ENCODE measurements around the gene RAB27B.
"Not testable (repeated sequence)": the region's sequence is repeated elsewhere in the genome, so short reads cannot be mapped to it uniquely, and the experiment has no call there.

Gene RAB27B

DNA sequence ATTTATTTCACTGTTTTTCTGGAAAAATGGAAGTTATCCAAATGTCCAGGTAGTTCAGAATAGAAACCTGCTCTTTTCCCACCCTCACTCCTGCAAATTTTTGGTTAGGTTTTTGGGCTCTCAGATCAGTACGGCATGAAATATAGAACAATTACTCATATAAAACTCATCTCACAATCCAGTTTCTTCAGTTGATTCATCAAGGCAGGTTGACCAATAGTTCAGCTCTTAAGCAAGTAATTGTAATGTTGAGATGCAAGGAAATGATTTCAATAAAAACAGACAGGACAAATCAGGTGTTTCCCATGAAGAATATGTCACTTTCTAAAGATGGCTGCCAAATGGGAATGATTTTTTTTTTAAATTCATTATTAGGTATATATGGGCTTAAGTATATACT lies 2.0 kb downstream of the RAB27B start:
- Mint-ChIP-seq H3K4me1 (ENCODE audit: low read depth) (peaks cover 14% of the 10 kb centered on the region), H3K27ac (no peak overlapping the region), H3K9me3 (ENCODE audit: low read depth) (no peaks in the 10 kb centered on the region), H3K4me3 (no peak overlapping the region), H3K27me3 (peaks cover 28% of the 10 kb centered on the region), H3K36me3 (peaks cover 2% of the 10 kb centered on the region)

DNA sequence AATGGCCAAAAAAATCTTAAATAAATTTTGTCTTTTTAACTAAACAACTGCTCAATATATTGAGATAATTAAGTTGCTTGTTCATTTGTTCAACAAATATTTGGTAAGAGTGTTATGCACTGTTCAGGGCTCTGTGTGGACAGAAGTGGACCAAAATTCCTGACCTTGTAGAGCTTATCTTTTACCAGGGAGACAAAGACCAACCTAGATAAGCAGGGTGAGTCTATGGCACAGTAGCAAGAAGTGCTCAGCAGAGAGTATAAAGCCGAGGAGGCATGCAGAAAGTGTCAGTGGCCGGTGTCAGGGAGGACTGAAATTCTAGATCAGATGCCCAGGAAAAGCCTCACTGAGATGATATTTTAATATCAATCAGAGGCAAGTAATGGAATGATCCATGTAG lies 2.6 kb downstream of the RAB27B start:
- Mint-ChIP-seq H3K4me3 (no peak overlapping the region), H3K27me3 (peaks cover 27% of the 10 kb centered on the region), H3K9me3 (ENCODE audit: low read depth) (no peaks in the 10 kb centered on the region), H3K27ac (no peak overlapping the region), H3K4me1 (ENCODE audit: low read depth) (peaks cover 17% of the 10 kb centered on the region), H3K36me3 (peaks cover 2% of the 10 kb centered on the region)

DNA sequence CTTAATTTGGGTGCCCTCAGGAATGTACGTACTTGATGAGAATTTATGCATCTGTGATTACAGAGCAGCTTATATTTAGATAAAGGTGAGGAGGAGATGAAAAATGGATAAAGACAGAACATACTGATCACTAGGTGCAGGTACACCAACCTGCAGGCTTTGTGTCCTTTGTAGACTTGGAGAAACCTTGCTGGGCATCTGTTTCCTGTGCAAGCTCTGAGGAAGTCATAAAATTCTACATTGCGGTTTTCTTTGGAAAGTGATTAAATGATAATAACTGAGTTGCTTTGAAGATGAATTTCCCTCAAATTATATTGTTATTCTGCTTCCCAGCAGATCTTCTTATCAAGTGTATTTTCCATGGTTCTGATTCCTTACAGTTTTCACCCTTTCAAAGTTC lies 7.7 kb downstream of the RAB27B start:
- peaks cover 7% of the 10 kb centered on the region for H3K4me1 Mint-ChIP-seq (ENCODE audit: low read depth)
- no peak overlapping the region for H3K4me3 Mint-ChIP-seq
- H3K27ac Mint-ChIP-seq = no peak overlapping the region

DNA sequence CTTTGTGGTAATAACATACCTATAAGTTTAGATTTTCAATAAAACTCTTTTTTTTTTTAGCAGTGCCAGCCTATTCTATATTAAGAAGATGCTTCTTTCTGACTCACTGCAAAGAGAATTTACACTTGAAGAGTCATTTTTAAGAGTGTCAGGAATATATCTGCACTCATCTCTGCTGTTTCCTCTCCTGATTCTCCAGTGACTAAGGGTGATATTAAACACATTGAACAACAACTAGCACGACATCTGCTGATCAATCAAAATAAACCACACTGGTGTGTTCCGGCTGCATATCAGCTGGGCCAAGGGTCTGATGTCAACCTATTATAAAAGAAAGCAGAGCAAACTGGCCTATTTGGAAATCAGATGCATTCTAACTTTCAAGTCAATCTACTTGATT lies 15.0 kb downstream of the RAB27B start:
- no peaks in the 10 kb centered on the region for H3K9me3 Mint-ChIP-seq (ENCODE audit: low read depth)
- no peaks in the 10 kb centered on the region for H3K36me3 Mint-ChIP-seq
- no peaks in the 10 kb centered on the region for H3K4me1 Mint-ChIP-seq (ENCODE audit: low read depth)
- H3K4me3 Mint-ChIP-seq = no peak overlapping the region
- peaks cover 1% of the 10 kb centered on the region for H3K27me3 Mint-ChIP-seq
- no peak overlapping the region for H3K27ac Mint-ChIP-seq

More for the DNA sequence above, 7.7 kb downstream of the RAB27B start:
- Mint-ChIP-seq H3K27me3 (peaks cover 11% of the 10 kb centered on the region), H3K9me3 (ENCODE audit: low read depth) (no peaks in the 10 kb centered on the region), H3K36me3 (peaks cover 2% of the 10 kb centered on the region)

DNA sequence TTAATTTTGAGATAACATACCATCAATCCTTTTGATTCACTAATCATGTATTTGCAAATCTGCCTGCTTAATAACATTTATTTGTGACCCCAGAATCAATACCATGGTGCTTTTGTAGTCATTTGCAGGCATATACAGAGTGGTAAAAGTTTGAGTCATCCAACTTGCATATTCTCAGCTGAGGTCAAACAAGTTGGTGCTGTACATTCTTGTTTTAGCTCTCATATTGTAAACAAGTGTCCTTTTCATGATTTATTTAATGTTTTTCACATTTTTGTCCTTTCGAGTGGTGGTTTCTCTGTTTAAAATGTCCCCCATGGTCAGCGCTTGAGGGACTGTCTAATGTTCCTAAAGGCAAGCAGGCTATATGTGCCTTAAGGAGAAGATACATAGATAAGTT lies 17.5 kb downstream of the RAB27B start:
- Mint-ChIP-seq H3K9me3 (ENCODE audit: low read depth) (no peaks in the 10 kb centered on the region), H3K4me1 (ENCODE audit: low read depth) (no peaks in the 10 kb centered on the region), H3K27ac (no peak overlapping the region), H3K36me3 (no peaks in the 10 kb centered on the region), H3K27me3 (peaks cover 1% of the 10 kb centered on the region), H3K4me3 (no peak overlapping the region)

DNA sequence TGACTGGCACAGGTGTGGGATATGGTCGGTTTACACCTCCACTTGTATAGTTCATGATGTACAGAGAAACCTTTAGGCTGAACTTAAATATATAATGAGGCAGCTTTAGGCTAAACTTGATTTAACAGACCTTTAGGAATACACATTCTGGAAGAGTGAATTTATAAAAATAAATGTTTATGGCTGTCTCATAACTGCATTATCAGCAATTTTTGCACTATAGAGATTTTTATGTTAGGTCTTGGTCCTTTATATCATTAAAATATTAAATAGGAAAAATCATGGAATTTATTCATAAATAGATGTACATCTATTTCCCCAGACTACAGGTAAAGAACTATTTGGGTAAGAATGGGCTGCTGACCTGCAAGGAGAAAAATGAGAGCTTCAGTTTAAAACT lies 19.8 kb downstream of the RAB27B start:
- peaks cover 5% of the 10 kb centered on the region for H3K4me1 Mint-ChIP-seq (ENCODE audit: low read depth)
- H3K36me3 Mint-ChIP-seq = no peaks in the 10 kb centered on the region
- H3K4me3 Mint-ChIP-seq = no peak overlapping the region
- H3K27me3 Mint-ChIP-seq = peaks cover 1% of the 10 kb centered on the region
- H3K9me3 Mint-ChIP-seq (ENCODE audit: low read depth) = no peaks in the 10 kb centered on the region
- no peak overlapping the region for H3K27ac Mint-ChIP-seq

DNA sequence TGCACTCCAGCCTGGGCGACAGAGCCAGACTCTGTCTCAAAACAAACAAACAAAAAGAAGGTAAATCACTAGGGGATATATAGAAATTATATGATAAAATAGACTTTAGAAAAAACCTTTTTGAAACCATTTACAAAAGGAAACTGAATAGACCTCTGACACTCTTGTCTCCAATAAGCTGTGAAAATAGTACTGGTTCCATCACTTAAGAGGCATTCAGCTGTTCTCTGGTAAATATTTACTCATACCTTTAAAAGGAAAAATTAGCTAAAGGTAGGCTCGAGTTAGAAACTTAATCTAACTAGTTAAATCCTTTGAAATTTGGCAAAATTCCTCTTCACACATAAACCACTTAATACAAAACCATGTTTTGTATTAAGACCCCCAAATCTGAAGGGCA lies 21.4 kb downstream of the RAB27B start:
- no peaks in the 10 kb centered on the region for H3K9me3 Mint-ChIP-seq (ENCODE audit: low read depth)
- no peak overlapping the region for H3K27ac Mint-ChIP-seq
- no peaks in the 10 kb centered on the region for H3K36me3 Mint-ChIP-seq
- H3K27me3 Mint-ChIP-seq = no peaks in the 10 kb centered on the region
- no peak overlapping the region for H3K4me3 Mint-ChIP-seq
- H3K4me1 Mint-ChIP-seq (ENCODE audit: low read depth) = peaks cover 5% of the 10 kb centered on the region

DNA sequence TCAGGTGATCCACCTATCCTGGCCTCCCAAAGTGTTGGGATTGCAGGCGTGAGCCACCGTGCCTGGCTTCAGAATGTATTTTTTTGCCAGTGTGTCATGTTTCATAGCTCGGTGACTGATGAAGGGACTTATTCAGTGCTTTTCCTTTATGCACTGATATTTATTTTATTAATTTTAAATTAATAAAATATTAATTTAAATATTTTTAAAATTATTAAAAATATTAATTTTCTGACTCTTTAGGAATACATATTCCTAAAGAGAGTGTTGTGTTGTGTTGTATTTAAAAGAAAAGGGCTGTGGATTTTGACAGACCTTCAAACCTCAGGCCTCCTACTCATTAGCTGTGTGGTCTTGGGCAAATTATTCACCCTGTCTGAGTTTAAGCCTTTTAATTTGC lies 22.3 kb downstream of the RAB27B start:
- Mint-ChIP-seq H3K9me3 (ENCODE audit: low read depth) (no peaks in the 10 kb centered on the region), H3K36me3 (no peaks in the 10 kb centered on the region), H3K27ac (no peak overlapping the region), H3K4me1 (ENCODE audit: low read depth) (peaks cover 5% of the 10 kb centered on the region), H3K4me3 (no peak overlapping the region), H3K27me3 (no peaks in the 10 kb centered on the region)

DNA sequence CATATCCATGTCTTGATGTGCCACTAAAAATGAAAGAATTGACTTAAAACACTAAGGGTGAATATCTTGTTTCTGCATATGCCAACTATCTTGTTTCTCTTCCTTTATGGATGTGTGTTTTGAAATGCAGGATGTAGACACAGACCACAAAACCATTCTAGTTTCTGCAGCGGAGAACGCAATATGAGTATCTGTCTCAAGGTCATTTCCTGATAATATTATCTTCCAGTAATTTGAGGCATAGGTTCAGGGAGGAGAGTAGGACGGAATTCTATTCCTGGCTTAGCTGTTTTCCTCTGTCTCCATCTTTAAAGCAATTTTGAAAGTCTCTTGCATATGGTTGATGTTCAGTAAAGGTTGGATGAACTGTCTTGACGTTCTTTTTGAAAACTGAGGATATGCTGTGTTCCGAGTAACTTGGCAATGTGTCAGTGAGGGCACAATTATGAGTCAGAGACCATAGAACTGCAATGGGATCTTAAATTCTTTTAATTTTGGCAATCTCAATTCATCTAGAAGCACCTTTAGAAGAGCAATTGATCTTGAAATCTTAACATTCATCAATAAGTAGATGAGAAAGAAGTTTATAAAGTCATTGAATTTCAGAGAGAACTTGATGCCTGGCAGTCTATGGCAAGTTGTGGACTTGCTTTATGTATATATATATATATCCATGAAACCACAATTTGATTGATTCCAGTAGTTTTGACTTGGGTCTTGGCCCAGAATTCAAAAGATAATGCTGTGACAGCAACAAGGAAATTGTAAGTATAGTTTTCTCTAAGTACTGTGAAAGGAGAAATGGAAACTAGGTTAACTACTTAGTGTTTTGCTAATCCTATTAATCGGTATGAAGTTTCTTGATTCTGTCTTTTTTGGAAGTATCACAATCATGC lies 24.8 kb downstream of the RAB27B start:
- H3K27ac Mint-ChIP-seq = no peak overlapping the region
- peaks cover 4% of the 10 kb centered on the region for H3K27me3 Mint-ChIP-seq
- H3K9me3 Mint-ChIP-seq (ENCODE audit: low read depth) = no peaks in the 10 kb centered on the region
- H3K4me3 Mint-ChIP-seq = no peak overlapping the region
- peaks cover 5% of the 10 kb centered on the region for H3K4me1 Mint-ChIP-seq (ENCODE audit: low read depth)
- no peaks in the 10 kb centered on the region for H3K36me3 Mint-ChIP-seq

DNA sequence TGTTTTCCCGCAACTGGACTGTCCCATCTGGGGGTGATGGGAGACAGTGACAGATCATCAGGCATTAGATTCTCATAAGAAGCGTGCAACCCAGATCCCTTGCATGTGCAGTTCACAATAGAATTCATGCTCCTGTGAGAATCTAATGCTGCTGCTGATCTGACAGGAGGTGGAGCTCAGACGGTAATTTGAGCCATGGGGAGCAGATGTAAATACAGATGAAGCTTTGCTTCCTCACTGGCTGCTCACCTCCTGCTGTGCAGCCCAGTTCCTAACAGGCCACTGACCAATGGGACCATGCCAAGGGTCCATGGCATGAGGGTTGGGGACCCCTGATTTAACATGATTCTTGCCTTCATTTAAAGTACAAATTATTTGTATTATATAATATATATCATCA lies 26.8 kb downstream of the RAB27B start:
- H3K36me3 Mint-ChIP-seq; H3K27ac Mint-ChIP-seq; H3K9me3 Mint-ChIP-seq (ENCODE audit: low read depth); H3K4me1 Mint-ChIP-seq (ENCODE audit: low read depth); H3K27me3 Mint-ChIP-seq; H3K4me3 Mint-ChIP-seq: not testable (repeated sequence)

DNA sequence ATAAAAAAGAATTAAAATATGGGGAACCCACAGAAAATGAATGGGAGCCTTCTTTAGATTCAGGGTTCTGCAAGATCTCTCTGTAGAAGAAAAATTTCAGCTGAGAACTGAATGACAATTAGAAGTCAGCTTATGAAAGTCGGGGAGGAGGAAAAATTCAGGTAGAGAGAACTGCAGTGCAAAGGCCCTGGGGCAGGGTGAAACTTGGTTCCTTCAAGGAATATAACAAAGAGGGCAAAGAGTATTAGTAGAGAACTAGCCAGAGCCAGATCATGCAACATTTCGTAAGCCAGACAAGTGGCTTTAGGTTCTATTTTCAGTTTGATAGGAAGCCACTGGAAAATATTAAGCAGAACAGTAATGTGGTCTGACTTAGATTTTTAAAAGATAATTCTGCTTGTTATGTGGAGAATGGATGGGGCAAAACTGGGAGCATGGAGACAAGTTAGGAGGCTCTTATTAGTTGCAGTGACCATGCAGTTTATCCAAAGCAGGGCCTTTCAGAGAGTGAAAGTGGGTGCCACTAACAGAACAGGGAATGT lies 27.9 kb downstream of the RAB27B start:
- no peak overlapping the region for H3K4me3 Mint-ChIP-seq
- no peaks in the 10 kb centered on the region for H3K9me3 Mint-ChIP-seq (ENCODE audit: low read depth)
- H3K27me3 Mint-ChIP-seq = peaks cover 5% of the 10 kb centered on the region
- no peak overlapping the region for H3K27ac Mint-ChIP-seq
- H3K4me1 Mint-ChIP-seq (ENCODE audit: low read depth) = peaks cover 5% of the 10 kb centered on the region
- no peaks in the 10 kb centered on the region for H3K36me3 Mint-ChIP-seq

DNA sequence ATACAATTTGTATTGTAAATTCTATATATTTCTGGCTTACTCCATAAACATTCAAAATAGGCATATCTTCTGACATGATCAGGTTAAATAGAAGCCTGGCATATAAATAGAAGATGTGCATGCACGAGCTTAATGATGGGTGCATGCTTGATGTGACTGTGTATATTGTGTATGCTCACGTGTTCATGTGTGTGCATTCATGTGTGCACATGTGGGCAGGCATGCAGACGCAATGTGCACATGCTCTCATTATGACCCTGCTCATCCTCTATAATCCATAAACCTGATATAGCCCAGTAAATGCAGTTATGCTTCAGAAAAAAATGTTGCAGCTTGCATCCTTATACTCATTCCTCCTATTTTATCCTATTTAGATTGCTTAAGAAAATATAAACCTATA lies 29.2 kb downstream of the RAB27B start:
- Mint-ChIP-seq H3K27ac (no peak overlapping the region), H3K4me3 (no peak overlapping the region), H3K9me3 (ENCODE audit: low read depth) (no peaks in the 10 kb centered on the region), H3K36me3 (no peaks in the 10 kb centered on the region), H3K4me1 (ENCODE audit: low read depth) (peaks cover 5% of the 10 kb centered on the region), H3K27me3 (peaks cover 5% of the 10 kb centered on the region)

DNA sequence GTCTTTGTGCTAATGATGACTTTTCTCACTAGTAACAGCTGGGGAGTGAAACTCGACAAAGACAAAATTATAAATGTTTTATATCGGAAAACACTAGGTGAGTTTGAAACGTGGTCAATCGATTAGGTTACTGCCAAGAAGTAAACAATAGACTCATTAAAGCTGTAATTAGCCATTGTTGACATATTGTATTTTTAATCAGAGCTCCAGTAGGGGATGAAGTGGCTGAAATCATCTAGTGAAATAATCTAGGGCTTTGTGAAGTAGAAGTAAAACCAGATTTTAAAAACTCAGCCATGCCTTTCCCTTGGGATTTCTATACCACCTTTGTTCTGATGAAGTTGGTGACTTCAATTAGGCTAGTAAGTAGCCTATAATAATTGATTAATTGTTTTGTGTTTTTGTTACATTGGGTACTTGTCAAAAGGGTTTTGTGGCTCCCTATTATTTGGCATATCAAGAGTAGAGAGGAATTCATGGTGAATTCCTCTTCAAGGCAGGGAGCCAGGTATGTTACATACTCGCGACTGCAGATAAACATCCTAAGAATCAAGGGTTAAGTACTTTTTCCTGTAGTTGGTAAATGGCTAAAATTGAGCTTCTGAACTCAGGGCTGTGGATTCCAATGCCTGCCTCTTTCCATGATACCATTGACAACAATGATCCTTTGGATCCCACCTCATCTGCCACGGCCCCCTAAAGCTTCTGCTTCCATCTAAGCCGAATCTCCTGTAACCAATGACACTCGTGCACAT lies 31.6 kb downstream of the RAB27B start:
- no peaks in the 10 kb centered on the region for H3K9me3 Mint-ChIP-seq (ENCODE audit: low read depth)
- no peak overlapping the region for H3K27ac Mint-ChIP-seq
- no peak overlapping the region for H3K4me3 Mint-ChIP-seq
- no peaks in the 10 kb centered on the region for H3K4me1 Mint-ChIP-seq (ENCODE audit: low read depth)
- no peaks in the 10 kb centered on the region for H3K36me3 Mint-ChIP-seq
- H3K27me3 Mint-ChIP-seq = peaks cover 5% of the 10 kb centered on the region

DNA sequence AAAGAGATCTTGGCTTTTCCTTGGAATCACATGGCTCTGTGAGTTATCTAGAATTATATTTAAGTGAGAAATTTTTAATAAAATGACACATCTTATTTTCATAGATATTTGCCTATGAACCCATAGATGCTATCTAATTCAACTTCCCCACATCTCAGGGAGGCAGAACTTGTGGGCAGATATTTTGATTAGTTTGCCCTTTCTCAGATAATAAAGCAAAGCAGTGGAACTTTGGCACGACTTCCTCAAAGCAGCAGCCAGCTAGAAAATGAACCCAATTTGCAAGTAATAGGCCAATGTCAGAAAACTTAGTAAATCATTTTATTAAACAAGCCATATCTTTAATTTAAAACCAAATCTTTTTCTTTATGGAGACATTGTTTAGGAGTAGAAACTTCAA lies 32.7 kb downstream of the RAB27B start:
- Mint-ChIP-seq H3K4me3 (no peak overlapping the region), H3K9me3 (ENCODE audit: low read depth) (no peaks in the 10 kb centered on the region), H3K27me3 (peaks cover 5% of the 10 kb centered on the region), H3K4me1 (ENCODE audit: low read depth) (no peaks in the 10 kb centered on the region), H3K27ac (no peak overlapping the region), H3K36me3 (no peaks in the 10 kb centered on the region)

DNA sequence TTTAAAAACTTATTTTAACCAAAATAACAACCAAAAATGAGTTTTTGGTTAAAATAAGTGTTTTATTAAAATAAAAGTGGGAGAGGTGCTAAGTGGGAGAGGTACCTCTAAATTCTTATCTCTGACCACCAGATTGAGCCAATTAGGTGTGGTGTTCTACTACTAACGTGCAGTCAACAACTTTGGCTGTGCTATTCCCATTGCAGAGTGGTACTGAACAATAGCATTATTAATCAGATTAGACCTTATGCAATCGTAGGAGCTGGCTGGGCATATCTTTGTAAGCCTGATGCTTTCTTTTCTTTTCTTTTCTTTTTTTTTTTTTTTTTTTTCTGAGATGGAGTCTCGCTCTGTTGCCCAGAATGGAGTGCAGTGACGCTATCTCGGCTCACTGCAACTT lies 38.9 kb downstream of the RAB27B start:
- H3K4me3 Mint-ChIP-seq = no peak overlapping the region
- peaks cover 2% of the 10 kb centered on the region for H3K27me3 Mint-ChIP-seq
- H3K27ac Mint-ChIP-seq = no peak overlapping the region
- no peaks in the 10 kb centered on the region for H3K9me3 Mint-ChIP-seq (ENCODE audit: low read depth)
- no peaks in the 10 kb centered on the region for H3K36me3 Mint-ChIP-seq
- H3K4me1 Mint-ChIP-seq (ENCODE audit: low read depth) = no peaks in the 10 kb centered on the region
